ENCODE results near the gene IL1RAPL1.

DNA sequence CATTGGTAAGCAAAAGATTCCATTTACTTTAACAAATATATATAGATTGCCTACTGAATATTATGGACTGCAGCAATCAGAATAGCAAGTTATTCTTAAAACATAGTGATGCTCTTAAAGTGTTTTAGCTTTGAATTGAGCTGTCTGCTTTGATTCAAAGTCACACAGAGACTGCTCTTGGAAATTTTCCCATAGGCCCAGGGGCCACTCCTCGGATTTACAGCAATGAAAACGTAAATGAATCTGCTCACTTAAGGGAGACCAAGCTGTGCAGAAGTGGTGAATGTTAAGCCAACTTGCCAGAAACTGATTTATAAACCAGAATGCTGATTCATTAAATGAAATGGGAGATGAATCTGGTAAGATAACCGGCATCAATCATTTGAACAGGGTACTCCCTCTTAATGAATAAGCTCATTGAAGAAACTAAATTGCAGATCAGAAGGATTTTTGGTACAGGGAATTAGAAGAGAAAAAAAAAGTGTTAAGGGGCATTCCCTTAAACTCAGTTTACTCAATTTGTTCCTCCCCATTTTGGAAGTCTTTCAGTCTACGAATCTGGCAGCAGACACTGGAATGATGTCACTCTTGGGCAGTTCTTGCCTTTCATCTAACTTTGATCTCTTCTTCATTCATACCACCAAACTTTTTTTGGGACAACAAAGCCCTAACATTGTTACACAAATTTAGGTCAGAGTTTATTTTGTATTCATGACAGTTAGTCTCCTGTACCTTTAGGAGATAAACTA lies 1264.8 kb downstream of the IL1RAPL1 start:
- TF ChIP-seq TAF1 (IDR thresholded peaks at IDR 0.05; ENCODE audit: borderline replicate concordance, insufficient read depth, low read length) (no peak), POLR2AphosphoS5 (IDR thresholded peaks at IDR 0.05; ENCODE audit: low read depth, low read length) (no peak), SIN3A (IDR thresholded peaks at IDR 0.05; ENCODE audit: borderline replicate concordance, insufficient read depth, low read length) (no peak), FOXP2 (optimal IDR thresholded peaks at IDR 0.05; ENCODE audit: borderline replicate concordance, extremely low read depth, extremely low read length, insufficient read depth) (no peak)
- TF ChIP-seq, protein P1, sequence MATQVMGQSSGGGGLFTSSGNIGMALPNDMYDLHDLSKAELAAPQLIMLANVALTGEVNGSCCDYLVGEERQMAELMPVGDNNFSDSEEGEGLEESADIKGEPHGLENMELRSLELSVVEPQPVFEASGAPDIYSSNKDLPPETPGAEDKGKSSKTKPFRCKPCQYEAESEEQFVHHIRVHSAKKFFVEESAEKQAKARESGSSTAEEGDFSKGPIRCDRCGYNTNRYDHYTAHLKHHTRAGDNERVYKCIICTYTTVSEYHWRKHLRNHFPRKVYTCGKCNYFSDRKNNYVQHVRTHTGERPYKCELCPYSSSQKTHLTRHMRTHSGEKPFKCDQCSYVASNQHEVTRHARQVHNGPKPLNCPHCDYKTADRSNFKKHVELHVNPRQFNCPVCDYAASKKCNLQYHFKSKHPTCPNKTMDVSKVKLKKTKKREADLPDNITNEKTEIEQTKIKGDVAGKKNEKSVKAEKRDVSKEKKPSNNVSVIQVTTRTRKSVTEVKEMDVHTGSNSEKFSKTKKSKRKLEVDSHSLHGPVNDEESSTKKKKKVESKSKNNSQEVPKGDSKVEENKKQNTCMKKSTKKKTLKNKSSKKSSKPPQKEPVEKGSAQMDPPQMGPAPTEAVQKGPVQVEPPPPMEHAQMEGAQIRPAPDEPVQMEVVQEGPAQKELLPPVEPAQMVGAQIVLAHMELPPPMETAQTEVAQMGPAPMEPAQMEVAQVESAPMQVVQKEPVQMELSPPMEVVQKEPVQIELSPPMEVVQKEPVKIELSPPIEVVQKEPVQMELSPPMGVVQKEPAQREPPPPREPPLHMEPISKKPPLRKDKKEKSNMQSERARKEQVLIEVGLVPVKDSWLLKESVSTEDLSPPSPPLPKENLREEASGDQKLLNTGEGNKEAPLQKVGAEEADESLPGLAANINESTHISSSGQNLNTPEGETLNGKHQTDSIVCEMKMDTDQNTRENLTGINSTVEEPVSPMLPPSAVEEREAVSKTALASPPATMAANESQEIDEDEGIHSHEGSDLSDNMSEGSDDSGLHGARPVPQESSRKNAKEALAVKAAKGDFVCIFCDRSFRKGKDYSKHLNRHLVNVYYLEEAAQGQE (IDR thresholded peaks at IDR 0.05; ENCODE audit: insufficient read depth in 1 of 2, low read depth in 2 of 2, low read length in 2 of 2): no peak

All from PFSK-1 (cell line).